SW 1271 (cell line): Measurements from ENCODE around the gene FLOT2.
"Not testable (repeated sequence)": the region's sequence is repeated elsewhere in the genome, so short reads cannot be mapped to it uniquely, and the experiment has no call there.

ENCODE experiments used
- DNase-seq, 2 experiments: peaks; one replicate each; lab custom pipeline; 2025; lab: John Stamatoyannopoulos, UW

Gene FLOT2

GRCh38 chr17:28873839-28874238, 23.7 kb downstream of the FLOT2 start:
- no peak for DNase-seq

- DNase-seq = no peak
Measured at GRCh38 chr17:28871056-28871579, 26.4 kb downstream of the FLOT2 start.

- no peak for DNase-seq
Measured at GRCh38 chr17:28867276-28867675, 30.3 kb downstream of the FLOT2 start.

GRCh38 chr17:28865946-28866752, 31.4 kb downstream of the FLOT2 start:
- DNase-seq = no peak

DNA sequence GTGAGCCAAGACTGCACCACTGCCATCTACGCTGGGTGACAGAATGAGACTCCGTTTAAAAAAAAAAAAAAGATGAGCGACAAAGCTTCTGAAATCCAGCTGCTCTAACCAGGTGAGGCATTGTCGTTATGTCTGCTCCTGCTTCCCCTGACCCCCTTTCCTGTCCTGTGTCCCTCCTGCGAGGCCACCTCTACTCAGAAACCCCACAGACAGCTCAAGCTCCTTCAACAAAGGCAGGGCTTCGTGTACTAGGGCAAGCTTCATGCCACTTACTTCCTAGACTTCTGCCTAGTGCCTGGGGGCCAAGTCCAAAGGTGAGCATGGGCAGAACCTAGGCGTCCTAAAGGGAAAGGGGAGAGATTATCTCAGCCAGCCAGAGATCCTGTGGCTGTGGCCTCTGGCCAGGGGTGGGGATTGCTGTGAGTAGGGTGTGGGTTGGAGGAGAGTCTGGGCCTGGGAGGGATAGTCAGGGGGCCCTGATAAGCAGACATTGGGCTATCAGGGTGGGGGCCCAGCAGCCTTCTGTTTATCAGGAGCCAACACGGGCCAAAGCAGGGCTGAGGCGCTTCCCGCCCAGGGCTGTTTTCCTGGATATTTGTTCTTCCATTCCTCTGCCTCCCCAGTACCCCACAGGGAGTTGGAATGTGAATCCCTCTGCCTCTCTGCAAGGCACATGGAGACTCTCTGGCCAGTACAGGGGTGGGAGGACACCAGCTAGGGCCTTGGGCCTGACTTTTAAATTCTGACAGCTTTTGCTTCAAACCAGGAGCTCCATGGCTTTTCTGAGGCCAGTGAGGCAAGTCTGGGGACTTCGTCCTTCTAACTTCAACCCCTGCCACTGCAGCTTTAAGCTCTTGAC, 32.3 kb downstream of the FLOT2 start:
- DNase-seq = no peak

- DNase-seq = no peak
Measured at GRCh38 chr17:28863953-28864352, 33.6 kb downstream of the FLOT2 start.

DNA sequence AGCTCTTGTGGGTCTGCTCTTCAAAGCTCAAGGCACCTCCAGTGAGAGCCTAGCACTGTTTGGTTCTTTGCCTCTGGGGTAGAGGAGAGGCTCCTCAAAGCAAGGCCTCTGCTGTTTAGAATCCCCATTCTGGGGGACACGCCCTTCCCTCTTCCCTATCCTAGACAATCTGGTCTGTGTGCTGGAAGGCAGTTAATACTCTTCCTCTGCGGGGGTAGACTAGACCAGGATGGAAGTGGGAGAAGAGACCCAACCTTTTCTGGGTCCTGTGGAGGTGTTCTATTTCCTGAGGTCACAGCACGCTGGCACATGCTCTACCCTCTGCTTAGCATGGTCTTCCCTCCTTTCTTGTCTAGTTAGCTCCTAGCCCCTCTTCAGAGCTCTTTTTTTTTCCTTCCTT, 35.0 kb downstream of the FLOT2 start:
- no peak for DNase-seq

DNA sequence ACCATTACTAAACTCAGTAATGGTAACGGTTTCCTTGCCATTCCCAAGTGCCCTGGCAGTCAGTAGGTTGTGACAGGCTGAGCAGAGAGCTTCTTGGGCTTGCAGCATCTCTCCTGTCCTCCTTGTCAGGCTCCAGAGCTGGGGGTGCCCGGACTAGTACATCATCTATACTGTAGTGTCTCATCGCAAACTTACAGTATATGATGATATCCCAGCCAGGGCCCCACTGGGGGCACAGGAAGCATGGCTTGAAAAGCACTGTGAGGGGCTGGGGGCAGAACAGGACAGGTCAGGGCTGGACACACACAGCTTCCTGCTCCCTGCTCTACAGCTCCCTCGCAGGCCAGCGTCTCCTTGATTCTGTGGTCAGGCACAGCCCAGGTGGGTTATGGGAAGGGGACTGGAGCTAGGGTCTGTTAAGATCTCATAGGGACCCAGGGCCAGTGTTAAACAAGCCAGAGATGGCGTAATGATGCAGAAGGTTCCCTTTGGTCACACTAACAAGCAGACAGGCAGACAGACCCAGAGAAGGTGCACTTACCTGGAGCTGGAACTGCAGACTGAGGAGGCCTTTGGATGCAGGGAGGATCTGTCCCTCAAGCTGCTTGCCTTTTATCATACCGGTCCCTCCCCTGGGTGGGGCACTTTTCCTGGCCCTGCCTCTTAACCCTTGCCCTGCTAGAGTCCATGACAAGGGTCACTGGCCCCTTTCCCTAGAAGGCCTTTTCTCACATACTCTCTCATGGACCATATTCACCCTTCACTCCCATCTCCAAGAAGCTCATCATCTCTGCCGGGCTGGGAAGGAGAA, 35.9 kb downstream of the FLOT2 start:
- no peak for DNase-seq

GRCh38 chr17:28860363-28860808, 37.1 kb downstream of the FLOT2 start:
- no peak for DNase-seq

GRCh38 chr17:28858801-28859355, 38.7 kb downstream of the FLOT2 start:
- no peak for DNase-seq

GRCh38 chr17:28857905-28858800, 39.4 kb downstream of the FLOT2 start:
- no peak for DNase-seq

- no peak for DNase-seq
Measured at GRCh38 chr17:28856028-28856574, 41.4 kb downstream of the FLOT2 start.

DNA sequence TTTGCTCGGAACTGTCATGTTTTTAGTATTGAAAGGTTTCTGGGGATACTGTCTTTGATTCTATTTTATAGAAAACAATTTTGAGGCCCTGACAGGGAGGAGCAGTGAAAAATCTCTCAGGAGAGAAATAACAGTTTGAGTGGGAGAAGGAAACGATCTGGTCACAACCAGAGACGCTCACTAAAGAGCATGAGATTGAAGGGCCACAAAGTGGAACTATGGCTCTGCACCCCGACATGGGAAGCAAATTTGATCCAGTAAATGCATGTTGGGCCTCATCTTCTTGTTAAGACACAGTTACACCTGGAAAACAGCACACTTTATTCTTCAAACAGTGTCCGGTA, 42.2 kb downstream of the FLOT2 start:
- no peak for DNase-seq

- peak; percentile 37 to 82 for DNase-seq
Measured at GRCh38 chr17:28854457-28855335, 42.8 kb downstream of the FLOT2 start, which contains the start of gene ERAL1. ERAL1 (plus strand) TSS chr17:28855016; CDS start chr17:28855035, 19 bp downstream.

- DNase-seq = no peak
Measured at GRCh38 chr17:28853295-28853694, 44.2 kb downstream of the FLOT2 start.

- no peak for DNase-seq
Measured at GRCh38 chr17:28849281-28849680, 48.3 kb downstream of the FLOT2 start.

DNA sequence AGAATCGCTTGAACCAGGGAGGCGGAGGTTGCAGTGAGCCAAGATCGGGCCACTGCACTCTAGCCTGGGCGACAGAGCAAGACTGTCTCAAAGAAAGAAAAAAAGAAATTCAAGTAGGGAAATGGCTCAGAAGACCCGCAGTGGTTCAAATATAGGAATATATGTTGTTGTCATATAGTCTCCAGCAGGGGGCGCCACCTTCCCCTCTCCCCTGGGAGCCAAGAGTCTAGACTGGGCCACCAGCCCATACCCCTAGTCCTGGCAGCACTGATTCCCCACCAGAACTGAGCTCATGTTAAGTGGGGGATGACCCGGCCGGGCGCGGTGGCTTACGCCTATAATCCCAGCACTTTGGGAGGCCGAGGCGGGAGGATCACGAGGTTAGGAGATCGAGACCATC, 48.9 kb downstream of the FLOT2 start:
- not testable (repeated sequence) for DNase-seq

DNA sequence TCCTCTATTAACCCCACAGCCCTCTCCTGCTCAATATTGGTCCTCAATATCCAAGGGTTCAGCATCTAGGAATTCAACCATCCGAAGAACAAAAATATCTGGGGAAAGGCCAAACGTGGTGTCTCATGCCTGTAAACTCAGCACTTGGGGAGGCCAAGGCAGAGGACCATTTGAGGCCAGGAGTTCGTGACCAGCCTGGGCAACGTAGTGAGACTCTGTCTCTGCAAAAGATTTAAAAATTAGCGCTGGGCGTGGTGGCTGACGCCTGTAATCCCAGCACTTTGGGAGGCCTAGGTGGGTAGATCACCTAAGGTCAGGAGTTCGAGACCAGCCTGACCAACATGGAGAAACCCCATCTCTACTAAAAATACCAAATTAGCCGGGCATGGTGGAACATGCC, 50.8 kb downstream of the FLOT2 start:
- DNase-seq = not testable (repeated sequence)

GRCh38 chr17:28846231-28846630, 51.3 kb downstream of the FLOT2 start:
- DNase-seq = no peak
